Measurements from ENCODE around the gene GPANK1. TPM values are rescaled to one million over a fixed set of nuclear protein-coding genes. Genes with fewer than 3 reads are reported as not detected.

GPANK1 gene
- total and polyA plus RNA-seq, 2 experiments from 2014 or later: 27.5 to 36.2 TPM

DNA sequence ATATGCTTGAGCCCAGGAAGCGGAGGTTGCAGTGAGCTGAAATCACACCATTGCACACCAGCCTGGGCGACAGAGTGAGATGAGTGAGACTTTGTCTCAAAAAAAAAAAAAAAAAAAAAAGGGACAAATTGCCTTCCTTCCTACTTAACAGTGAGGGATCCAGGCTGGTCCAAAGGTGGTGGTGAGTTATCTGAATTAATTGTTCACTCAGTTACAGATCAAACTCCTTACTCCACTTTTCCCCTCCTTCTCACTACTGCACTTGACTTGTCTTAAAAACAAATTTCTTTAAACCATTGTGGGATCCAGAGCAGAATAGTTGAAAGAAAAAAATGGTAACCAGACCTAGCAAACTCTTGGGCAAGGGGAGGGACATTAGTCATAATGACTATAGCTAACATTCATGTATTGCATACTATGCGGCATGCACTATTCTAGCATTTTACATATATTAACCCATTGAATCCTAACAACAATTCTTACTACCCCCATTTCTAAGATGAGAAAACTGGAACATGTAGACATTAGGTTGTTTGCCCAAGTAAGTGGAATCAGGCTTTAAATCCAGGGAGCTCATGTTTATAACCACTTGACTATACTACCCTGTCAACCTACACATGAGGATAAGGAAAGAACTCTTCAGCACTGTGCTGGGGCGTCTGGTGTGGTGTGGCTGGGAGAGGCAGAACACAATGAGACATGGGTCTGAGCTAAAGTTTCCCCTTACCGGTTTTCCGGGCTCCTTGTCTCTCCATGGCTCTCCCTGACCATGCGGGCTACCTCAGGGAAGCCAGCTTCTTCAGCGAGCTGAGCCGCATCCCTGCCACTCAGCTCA lies 1.5 kb downstream of the GPANK1 start:
- peak overlapping the region; percentile 95 for H3K27ac ChIP-seq
- H3K27me3 ChIP-seq: no peaks in the 10 kb centered on the region
- H3K4me3 ChIP-seq: peak overlapping the region; percentile 94
- H3K36me3 ChIP-seq: peaks cover 15% of the 10 kb centered on the region
- TF ChIP-seq, protein P1, sequence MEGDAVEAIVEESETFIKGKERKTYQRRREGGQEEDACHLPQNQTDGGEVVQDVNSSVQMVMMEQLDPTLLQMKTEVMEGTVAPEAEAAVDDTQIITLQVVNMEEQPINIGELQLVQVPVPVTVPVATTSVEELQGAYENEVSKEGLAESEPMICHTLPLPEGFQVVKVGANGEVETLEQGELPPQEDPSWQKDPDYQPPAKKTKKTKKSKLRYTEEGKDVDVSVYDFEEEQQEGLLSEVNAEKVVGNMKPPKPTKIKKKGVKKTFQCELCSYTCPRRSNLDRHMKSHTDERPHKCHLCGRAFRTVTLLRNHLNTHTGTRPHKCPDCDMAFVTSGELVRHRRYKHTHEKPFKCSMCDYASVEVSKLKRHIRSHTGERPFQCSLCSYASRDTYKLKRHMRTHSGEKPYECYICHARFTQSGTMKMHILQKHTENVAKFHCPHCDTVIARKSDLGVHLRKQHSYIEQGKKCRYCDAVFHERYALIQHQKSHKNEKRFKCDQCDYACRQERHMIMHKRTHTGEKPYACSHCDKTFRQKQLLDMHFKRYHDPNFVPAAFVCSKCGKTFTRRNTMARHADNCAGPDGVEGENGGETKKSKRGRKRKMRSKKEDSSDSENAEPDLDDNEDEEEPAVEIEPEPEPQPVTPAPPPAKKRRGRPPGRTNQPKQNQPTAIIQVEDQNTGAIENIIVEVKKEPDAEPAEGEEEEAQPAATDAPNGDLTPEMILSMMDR (IDR thresholded peaks at IDR 0.05; ENCODE audit: low read depth, low read length): no peak
- DNase-seq (ENCODE audit: low read depth in 1 of 2, low spot score in 1 of 2): peak in 1 of 2 donors; percentile 20
- no peaks in the 10 kb centered on the region for H3K9me3 ChIP-seq (ENCODE audit: low read depth)
- peaks cover 25% of the 10 kb centered on the region for H3K4me1 ChIP-seq (ENCODE audit: low read depth)

DNA sequence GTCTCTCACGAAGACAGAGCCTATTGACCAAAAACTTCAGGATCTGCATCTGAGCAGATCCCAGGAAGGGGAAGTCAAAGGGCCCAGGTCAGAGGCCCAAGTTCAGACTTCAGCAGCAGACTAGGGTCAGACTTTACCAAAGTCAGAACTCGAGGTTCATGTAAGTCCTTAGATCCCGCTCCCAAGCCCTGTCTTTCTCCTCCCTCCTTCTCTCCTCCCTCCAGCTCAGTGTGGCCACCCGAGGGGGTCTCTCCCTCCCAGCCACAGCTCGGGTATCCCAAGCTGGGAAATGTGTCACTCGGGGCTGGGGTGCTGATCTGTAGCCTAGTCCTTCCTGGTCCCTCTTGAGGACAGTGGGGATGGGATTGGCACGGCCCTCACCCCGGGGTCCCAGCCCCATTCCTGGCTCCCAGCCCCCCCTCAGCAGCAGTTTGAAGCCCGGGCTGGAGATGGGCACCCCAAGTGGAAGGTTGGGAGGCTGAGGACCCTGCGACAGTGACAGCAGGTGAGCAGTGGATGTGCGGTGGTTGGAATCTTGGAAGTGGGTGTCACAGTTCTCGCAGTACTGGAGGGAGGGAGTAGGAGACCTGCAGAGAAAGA lies 2.6 kb downstream of the GPANK1 start:
- peaks cover 4% of the 10 kb centered on the region for H3K36me3 ChIP-seq
- H3K27me3 ChIP-seq: no peaks in the 10 kb centered on the region
- peaks cover 25% of the 10 kb centered on the region for H3K4me1 ChIP-seq (ENCODE audit: low read depth)
- no peak for DNase-seq (ENCODE audit: low read depth in 1 of 2, low spot score in 1 of 2)
- no peaks in the 10 kb centered on the region for H3K9me3 ChIP-seq (ENCODE audit: low read depth)
- TF ChIP-seq, protein P1 (IDR thresholded peaks at IDR 0.05; ENCODE audit: low read depth, low read length): no peak
- no peak overlapping the region for H3K4me3 ChIP-seq
- no peak overlapping the region for H3K27ac ChIP-seq

DNA sequence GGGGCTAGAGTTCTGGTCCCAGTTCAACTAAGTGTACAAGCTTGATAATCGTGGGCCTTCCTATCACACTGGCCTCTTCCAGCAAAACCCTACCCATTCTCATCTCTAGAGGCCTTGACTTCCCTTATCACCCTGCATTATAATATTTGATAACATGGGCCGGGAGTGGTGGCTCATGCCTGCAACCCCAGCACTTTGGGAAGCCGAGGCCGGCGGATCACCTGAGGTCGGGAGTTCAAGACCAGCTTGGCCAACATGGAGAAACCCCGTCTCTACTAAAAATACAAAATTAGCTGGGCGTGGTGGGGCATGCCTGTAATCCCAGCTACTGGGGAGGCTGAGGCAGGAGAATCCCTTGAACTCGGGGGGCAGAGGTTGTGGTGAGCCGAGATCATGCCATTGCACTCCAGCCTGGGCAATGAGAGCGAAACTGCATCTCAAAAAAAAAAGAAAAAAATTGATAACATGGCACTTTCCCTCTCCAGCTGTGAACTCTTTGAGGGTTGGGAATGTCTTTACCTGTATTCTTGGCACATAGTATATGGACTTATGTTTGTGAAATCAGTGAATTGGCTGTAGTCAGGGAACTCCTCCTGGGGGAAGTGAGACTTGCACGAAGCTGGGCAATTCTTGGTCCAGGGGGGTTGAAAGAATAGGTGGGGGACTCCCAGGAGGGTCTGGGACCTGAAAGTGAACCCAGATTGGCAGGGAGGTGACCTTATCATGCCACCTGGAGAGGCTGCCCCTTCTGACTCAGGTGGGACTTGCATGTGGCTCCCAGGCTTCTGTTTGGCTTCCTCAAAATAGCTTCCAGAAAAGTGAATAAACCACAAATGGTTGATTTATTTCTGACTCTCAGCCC lies 3.3 kb downstream of the GPANK1 start:
- peaks cover 25% of the 10 kb centered on the region for H3K4me1 ChIP-seq (ENCODE audit: low read depth)
- H3K27me3 ChIP-seq: no peaks in the 10 kb centered on the region
- H3K27ac ChIP-seq: peak overlapping the region; percentile 88
- DNase-seq (ENCODE audit: low read depth in 1 of 2, low spot score in 1 of 2): no peak
- no peaks in the 10 kb centered on the region for H3K9me3 ChIP-seq (ENCODE audit: low read depth)
- TF ChIP-seq, protein P1 (IDR thresholded peaks at IDR 0.05; ENCODE audit: low read depth, low read length): no peak
- peak overlapping the region; percentile 79 for H3K4me3 ChIP-seq
- no peaks in the 10 kb centered on the region for H3K36me3 ChIP-seq

DNA sequence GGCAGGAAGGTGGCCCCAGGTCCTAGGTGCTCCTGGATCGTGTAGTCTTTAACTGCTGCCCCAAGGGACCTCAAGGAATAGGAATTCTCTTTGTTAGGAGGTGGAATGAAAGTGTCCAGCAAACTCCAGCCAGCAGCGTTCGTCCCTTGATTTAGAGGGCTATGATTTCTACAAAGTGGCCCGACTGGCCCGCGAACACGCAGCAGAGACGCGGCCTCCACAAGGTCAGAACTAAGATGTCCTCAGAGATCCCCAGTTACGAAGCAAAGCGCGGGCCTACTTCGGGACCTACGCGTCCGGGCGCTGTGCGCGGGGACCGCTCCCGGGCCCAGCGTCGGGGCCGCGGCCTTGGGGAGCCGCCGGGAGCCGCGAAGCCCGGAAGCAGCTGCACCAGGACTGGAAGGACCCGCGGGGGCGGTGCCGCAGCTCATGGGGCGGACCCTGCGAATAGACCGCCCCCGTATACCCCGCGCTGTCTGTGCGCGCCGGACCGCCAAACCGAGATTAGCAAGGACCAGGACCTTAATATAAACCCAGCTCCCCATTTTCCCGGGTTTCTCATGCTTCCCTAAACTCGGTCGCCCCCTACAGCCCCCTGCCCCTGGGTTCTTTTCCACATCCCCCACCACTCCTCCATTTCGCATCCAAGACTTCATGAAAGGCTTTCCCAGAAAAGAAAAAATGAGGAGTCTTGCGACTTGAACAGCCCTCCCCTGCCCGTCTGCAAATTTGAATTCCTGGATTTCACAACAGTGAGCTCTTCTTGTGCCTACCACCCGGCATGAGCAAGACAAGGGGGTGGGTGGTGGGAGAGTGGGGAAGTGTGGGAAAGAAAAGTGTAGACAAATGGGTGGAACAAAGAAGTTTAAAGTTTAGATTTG lies 4.2 kb downstream of the GPANK1 start, which contains the start of gene C6orf47:
TSS of gene C6orf47 (minus strand) at position 398 of the 881 bp plus-strand sequence. CDS start 831 bp downstream, outside the sequence.
- peak; percentile 90 for DNase-seq (ENCODE audit: low read depth in 1 of 2, low spot score in 1 of 2)
- TF ChIP-seq, protein P1 (IDR thresholded peaks at IDR 0.05; ENCODE audit: low read depth, low read length): no peak
- no peaks in the 10 kb centered on the region for H3K27me3 ChIP-seq
- H3K27ac ChIP-seq: peak within 1 kb of the TSS; percentile 88
- H3K4me3 ChIP-seq: peak within 1 kb of the TSS; percentile 79
- no peaks in the 10 kb centered on the region for H3K9me3 ChIP-seq (ENCODE audit: low read depth)
- no peaks in the 10 kb centered on the region for H3K36me3 ChIP-seq
- peaks cover 25% of the 10 kb centered on the region for H3K4me1 ChIP-seq (ENCODE audit: low read depth)
